AG09319 (cell line): ENCODE data around the gene SLC28A1.

Experiments
- DNase-seq: peaks from one replicate; pipeline ENCODE4 v3.0.0-alpha.2; 2010; ENCODE audit warnings: low read depth; ENCODE audit errors: extremely low read depth
- TF ChIP-seq, protein P1 (sequence below): IDR thresholded peaks from 2 replicates; pipeline ENCODE4 v1.5.1; 2011; ENCODE audit warnings: low read depth, mild to moderate bottlenecking, inconsistent platforms, low read length, moderate library complexity

SLC28A1 gene

DNA sequence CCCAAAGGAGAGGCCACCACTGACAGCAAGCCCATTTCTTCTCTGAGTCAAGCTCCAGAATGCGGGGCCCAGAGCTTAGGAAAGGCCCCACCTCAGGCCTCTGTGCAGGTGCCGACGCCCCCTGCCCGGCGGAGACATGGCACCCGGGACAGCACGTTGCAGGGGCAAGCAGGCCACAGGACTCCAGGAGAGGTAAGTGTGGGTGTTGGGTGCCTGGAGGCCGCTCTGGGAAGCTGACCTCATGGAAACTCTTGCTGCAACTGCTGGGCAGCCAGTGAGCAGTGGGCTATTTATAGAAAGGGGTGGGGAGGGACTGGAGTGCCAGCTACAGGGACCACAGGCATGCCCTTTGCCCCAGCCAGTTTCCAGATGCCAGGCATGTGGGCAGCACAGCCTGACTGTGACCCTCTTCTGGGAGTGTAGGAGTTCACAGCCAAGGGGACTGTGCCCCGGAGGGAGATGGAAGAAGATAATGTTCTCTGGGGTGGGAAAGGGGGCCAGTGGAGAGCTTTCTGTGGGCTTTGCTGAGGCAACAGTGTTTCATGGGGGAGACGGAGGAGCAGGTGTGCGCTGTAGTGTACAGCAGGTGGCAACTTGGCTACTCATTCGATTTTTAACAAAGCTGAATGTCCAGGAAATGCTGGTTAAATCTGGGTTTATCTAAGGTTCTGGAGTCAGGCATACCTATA lies 43.6 kb upstream of the SLC28A1 start:
- peak; percentile 38 for DNase-seq
- TF ChIP-seq, protein P1, sequence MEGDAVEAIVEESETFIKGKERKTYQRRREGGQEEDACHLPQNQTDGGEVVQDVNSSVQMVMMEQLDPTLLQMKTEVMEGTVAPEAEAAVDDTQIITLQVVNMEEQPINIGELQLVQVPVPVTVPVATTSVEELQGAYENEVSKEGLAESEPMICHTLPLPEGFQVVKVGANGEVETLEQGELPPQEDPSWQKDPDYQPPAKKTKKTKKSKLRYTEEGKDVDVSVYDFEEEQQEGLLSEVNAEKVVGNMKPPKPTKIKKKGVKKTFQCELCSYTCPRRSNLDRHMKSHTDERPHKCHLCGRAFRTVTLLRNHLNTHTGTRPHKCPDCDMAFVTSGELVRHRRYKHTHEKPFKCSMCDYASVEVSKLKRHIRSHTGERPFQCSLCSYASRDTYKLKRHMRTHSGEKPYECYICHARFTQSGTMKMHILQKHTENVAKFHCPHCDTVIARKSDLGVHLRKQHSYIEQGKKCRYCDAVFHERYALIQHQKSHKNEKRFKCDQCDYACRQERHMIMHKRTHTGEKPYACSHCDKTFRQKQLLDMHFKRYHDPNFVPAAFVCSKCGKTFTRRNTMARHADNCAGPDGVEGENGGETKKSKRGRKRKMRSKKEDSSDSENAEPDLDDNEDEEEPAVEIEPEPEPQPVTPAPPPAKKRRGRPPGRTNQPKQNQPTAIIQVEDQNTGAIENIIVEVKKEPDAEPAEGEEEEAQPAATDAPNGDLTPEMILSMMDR, result no peak

DNA sequence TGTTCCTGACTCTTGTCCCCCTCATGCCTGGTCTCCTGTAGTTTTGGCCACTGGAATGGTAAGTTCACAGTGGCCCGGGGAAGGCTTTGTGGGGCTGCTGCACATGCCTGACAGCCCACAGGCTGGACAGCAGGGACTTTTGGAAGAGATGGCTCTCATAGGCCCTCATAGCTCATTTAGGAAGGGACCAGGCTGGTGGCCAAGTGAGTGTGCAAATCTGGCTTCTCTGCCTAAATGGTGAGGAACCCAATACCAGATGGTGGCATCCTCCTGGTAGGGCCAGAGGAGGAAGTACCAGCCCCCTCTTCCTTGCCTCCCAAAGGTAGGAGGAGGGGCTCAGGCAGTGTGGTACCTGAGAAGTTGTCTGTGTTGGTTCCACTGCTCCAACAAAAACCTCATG lies 41.7 kb upstream of the SLC28A1 start:
- TF ChIP-seq, protein P1, result no peak
- DNase-seq, result no peak

DNA sequence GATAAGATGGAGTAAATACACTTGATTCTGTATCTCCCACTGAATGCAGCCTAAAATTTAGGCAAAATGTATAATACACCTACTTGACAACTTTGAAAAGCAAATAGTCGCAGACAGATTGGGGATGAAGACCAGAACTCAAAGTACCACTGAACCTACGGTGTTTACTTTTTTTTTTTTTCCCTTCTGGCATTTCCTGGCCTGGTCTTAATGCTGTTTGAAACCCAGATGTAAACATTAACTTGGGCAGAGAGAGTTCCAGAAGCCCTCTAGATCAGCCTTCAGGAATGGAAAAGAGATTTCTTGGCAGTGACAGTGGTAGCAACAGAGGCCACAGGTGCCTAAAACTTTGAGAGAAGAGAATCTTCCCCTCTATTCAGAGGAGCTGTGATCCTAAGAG lies 39.5 kb upstream of the SLC28A1 start:
- DNase-seq, result no peak
- TF ChIP-seq, protein P1, result no peak

DNA sequence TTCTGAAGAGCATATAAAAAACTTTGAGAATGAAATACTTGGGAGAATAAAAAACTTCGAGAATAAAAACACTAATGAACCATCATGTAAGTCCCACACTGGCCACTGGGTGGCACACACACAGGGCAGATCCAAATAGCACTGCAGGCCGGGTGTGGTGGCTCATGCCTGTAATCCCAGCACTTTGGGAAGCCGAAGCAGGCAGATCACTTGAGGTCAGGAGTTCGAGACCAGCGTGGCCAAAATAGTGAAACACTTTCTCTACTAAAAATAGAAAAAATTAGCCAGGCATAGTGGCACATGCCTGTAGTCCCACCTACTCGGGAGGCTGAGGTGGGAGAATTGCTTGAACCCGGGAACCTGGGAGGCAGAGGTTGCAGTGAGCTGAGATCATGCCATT lies 38.8 kb upstream of the SLC28A1 start:
- peak; percentile 39 for DNase-seq
- TF ChIP-seq, protein P1, result peak; percentile 60

DNA sequence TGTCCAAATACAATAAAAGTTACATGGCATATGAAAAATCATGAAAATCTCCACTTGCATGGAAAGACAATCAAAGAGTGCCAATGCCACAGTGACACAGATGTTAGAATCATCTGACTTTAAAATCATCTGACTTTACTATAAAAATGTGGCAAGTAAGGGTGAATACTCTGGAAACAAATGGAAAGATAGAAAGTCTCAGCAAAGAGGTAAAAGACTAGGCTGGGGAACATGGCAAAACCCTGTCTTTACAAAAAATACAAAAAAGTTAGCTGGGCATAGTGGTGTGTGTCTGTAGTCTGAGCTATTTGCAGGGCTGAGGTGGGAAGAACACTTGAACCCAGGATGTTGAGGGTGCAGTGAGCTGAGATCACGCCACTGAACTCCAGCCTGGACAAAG lies 38.2 kb upstream of the SLC28A1 start:
- TF ChIP-seq, protein P1, result no peak
- no peak for DNase-seq

DNA sequence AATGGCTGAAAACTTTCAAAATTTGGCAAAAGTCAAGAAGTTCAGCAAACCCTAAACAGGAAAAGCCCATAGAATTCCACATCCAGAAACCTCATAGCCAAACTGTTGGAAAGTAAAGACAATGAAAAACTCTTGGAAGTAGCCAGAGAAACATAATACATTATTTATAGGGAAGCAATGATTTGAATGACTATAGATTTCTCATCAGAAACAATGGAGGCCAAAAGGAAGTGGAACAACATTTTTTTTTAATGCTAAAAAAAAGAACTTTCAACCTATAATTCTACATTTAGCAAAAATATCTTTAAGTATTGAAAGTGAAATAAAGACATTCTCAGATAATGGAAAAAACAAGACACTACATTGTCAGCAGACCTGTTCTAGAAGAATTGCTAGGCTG lies 37.1 kb upstream of the SLC28A1 start:
- DNase-seq, result no peak
- TF ChIP-seq, protein P1, result no peak

DNA sequence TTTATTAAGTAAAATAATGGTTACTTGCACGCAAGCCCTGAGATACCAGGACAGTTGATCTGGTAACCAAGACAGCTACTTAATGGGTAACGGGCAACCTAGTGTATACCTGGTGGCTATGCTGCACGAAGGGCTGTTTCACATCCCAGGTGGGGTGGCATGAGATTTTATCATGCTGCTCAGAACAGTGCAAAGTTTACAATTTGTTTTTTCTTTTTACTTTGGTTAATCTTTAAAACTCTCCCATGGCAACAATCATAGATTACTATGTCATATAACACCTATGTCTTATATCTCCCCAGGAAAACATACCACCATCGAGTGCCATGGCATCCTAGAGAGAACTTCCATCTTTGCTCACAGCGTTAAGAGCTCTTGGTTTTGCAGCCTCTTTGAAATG lies 32.2 kb upstream of the SLC28A1 start:
- DNase-seq, result no peak
- TF ChIP-seq, protein P1, result no peak
